Epithelial cell of proximal tubule (primary cell): Measurements from ENCODE around the gene CT45A6. TPM values are rescaled to one million over a fixed set of nuclear protein-coding genes. Genes with fewer than 3 reads are reported as not detected.
"Not testable (repeated sequence)": the region's sequence is repeated elsewhere in the genome, so short reads cannot be mapped to it uniquely, and the experiment has no call there.

Experiments
- DNase-seq: peaks from one replicate; pipeline ENCODE4 v3.0.0-alpha.2; 2011; ENCODE audit warnings: low read depth
- H3K4me3 ChIP-seq: 2 replicates; pipeline ENCODE4 v1.5.1; 2011; ENCODE audit warnings: low read depth, mild to moderate bottlenecking, low read length
- total RNA-seq: library from RNA; depleted of rRNA; stranded (reverse); fragments of >200 nt; gene quantifications from 2 replicates; pipeline ENCODE4 v1.2.3, GENCODE V29; 2015

Gene CT45A6, protein sequence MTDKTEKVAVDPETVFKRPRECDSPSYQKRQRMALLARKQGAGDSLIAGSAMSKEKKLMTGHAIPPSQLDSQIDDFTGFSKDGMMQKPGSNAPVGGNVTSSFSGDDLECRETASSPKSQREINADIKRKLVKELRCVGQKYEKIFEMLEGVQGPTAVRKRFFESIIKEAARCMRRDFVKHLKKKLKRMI
- total RNA-seq, result not detected in 2 replicates

DNA sequence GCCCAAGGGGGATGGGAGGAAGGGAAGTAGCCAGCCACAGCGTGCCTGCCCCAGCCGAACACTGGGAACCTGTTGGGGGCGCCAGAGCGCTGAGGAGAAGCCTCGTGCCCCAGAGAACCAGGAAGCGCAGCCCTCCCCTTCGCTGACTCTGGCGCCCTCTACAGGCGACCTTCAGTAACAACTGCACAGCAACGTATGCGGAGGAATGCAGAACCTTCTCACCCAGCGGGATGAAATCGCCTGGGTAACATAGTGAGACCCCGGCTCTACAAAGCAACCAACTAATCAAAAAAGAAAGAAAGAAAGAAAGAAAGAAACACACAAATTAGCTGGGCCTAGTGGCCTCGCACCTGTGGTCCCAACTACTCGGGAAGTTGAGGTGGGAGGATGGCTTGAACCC lies at the start of gene CT45A6:
TSS of gene CT45A6 (minus strand) at position 101 of the 400 bp plus-strand sequence. CDS start 3,794 bp downstream, outside the sequence.
- H3K4me3 ChIP-seq, DNase-seq: not testable (repeated sequence)

- DNase-seq, H3K4me3 ChIP-seq: not testable (repeated sequence)
These were observed 34.6 kb upstream of the CT45A6 start, which contains the start of gene CT45A7 for GRCh38 chrX:135837180-135837579. TSS of gene CT45A7 (minus strand) at chrX:135837280. CDS start at chrX:135833533, 3,747 bp downstream.

DNA sequence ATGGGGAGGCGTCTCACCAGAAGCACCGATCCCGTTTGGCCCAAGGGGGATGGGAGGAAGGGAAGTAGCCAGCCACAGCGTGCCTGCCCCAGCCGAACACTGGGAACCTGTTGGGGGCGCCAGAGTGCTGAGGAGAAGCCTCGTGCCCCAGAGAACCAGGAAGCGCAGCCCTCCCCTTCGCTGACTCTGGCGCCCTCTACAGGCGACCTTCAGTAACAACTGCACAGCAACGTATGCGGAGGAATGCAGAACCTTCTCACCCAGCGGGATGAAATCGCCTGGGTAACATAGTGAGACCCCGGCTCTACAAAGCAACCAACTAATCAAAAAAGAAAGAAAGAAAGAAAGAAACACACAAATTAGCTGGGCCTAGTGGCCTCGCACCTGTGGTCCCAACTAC lies 17.3 kb upstream of the CT45A6 start, which contains the start of gene CT45A2:
TSS of gene CT45A2 (minus strand) at position 101 of the 400 bp plus-strand sequence. CDS start 3,747 bp downstream, outside the sequence.
- DNase-seq, H3K4me3 ChIP-seq: not testable (repeated sequence)

GRCh38 chrX:135785403-135785802 lies 17.2 kb downstream of the CT45A6 start, which contains the start of gene CT45A5:
TSS of gene CT45A5 (minus strand) at chrX:135785503. CDS start at chrX:135781729, 3,774 bp downstream.
- not testable (repeated sequence) for H3K4me3 ChIP-seq, DNase-seq

DNA sequence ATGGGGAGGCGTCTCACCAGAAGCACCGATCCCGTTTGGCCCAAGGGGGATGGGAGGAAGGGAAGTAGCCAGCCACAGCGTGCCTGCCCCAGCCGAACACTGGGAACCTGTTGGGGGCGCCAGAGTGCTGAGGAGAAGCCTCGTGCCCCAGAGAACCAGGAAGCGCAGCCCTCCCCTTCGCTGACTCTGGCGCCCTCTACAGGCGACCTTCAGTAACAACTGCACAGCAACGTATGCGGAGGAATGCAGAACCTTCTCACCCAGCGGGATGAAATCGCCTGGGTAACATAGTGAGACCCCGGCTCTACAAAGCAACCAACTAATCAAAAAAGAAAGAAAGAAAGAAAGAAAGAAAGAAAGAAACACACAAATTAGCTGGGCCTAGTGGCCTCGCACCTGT lies 34.5 kb downstream of the CT45A6 start, which contains the start of gene CT45A3:
TSS of gene CT45A3 (minus strand) at position 101 of the 400 bp plus-strand sequence. CDS start 3,747 bp downstream, outside the sequence.
- DNase-seq, H3K4me3 ChIP-seq: not testable (repeated sequence)

DNA sequence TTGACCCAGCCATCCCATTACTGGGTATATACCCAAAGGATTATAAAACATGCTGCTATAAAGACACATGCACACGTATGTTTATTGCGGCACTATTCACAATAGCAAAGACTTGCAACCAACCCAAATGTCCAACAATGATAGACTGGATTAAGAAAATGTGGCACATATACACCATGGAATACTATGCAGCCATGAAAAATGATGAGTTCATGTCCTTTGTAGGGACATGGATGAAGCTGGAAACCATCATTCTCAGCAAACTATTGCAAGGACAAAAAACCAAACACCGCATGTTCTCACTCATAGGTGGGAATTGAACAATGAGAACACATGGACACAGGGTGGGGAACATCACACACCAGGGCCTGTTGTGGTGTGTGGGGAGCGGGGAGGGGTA lies 57.8 kb downstream of the CT45A6 start:
- H3K4me3 ChIP-seq, DNase-seq: not testable (repeated sequence)

Other genes starting within 250 kb of the CT45A6 start
- not detected in 2 replicates for gene CT45A1, start 89.1 kb downstream of the CT45A6 start, total RNA-seq
- gene CT45A3, start 34.6 kb downstream of the CT45A6 start, total RNA-seq, result not detected in 2 replicates
- gene CT45A5, start 17.3 kb downstream of the CT45A6 start, total RNA-seq, result not detected in 2 replicates
- gene CT45A2, start 17.2 kb upstream of the CT45A6 start, total RNA-seq, result not detected in 2 replicates
- not detected in 2 replicates for gene CT45A7, start 34.5 kb upstream of the CT45A6 start, total RNA-seq
- not detected in 2 replicates for gene CT45A8, start 51.8 kb upstream of the CT45A6 start, total RNA-seq
- not detected in 2 replicates for gene CT45A9, start 69.0 kb upstream of the CT45A6 start, total RNA-seq
- gene CT45A10, start 90.7 kb upstream of the CT45A6 start, total RNA-seq, result not detected in 2 replicates
- gene SAGE1, start 90.9 kb upstream of the CT45A6 start, total RNA-seq, result not detected in 2 replicates
- 16.5 and 20.9 TPM in 2 replicates for gene MMGT1, start 171.2 kb upstream of the CT45A6 start, total RNA-seq
- gene SLC9A6, start 182.6 kb upstream of the CT45A6 start, total RNA-seq, result 9.1 and 9.6 TPM in 2 replicates